ENCODE measurements around the gene PGBD2.
A peak's percentile ranks its signal among the peaks of the same experiment; 100 is the strongest.
"Not testable (repeated sequence)": the region's sequence is repeated elsewhere in the genome, so short reads cannot be mapped to it uniquely, and the experiment has no call there.

Gene PGBD2

GRCh38 chr1:248906009-248906752, at the start of gene PGBD2:
TSS of gene PGBD2 (plus strand) at chr1:248906235. CDS start at chr1:248913863, 7,628 bp downstream.
- peak within 1 kb of the TSS; percentile 95 for H3K4me3 ChIP-seq (ENCODE audit: low read depth, low read length)

- H3K4me3 ChIP-seq (ENCODE audit: low read depth, low read length), result no peak overlapping the region
These were observed 48.8 kb upstream of the PGBD2 start for GRCh38 chr1:248857201-248857600.

GRCh38 chr1:248857749-248858095, 48.3 kb upstream of the PGBD2 start:
- peak overlapping the region; percentile 67 for H3K4me3 ChIP-seq (ENCODE audit: low read depth, low read length)

- peak overlapping the region; percentile 67 for H3K4me3 ChIP-seq (ENCODE audit: low read depth, low read length)
These were observed 47.7 kb upstream of the PGBD2 start for GRCh38 chr1:248858096-248858890.

- peak within 1 kb of the TSS; percentile 91 for H3K4me3 ChIP-seq (ENCODE audit: low read depth, low read length)
These were observed 46.8 kb upstream of the PGBD2 start, which contains the start of gene ZNF692 for GRCh38 chr1:248858891-248859889. TSS of gene ZNF692 (minus strand) at chr1:248859085. CDS start at chr1:248858309, 776 bp downstream.

GRCh38 chr1:248860007-248860406, 46.0 kb upstream of the PGBD2 start:
- H3K4me3 ChIP-seq (ENCODE audit: low read depth, low read length), result no peak overlapping the region

- no peak overlapping the region for H3K4me3 ChIP-seq (ENCODE audit: low read depth, low read length)
These were observed 44.4 kb upstream of the PGBD2 start for GRCh38 chr1:248861616-248862015.

- H3K4me3 ChIP-seq (ENCODE audit: low read depth, low read length), result peak overlapping the region; percentile 56
These were observed 43.4 kb upstream of the PGBD2 start for GRCh38 chr1:248862695-248862997.

- peak overlapping the region; percentile 56 for H3K4me3 ChIP-seq (ENCODE audit: low read depth, low read length)
These were observed 42.8 kb upstream of the PGBD2 start for GRCh38 chr1:248862998-248863881.

GRCh38 chr1:248871837-248872401, 34.1 kb upstream of the PGBD2 start:
- H3K4me3 ChIP-seq (ENCODE audit: low read depth, low read length), result no peak overlapping the region

- H3K4me3 ChIP-seq (ENCODE audit: low read depth, low read length), result peak overlapping the region; percentile 65
These were observed 33.2 kb upstream of the PGBD2 start for GRCh38 chr1:248872752-248873408.

- H3K4me3 ChIP-seq (ENCODE audit: low read depth, low read length), result peak overlapping the region; percentile 65
These were observed 32.5 kb upstream of the PGBD2 start for GRCh38 chr1:248873409-248873992.

- peak overlapping the region; percentile 65 for H3K4me3 ChIP-seq (ENCODE audit: low read depth, low read length)
These were observed 32.0 kb upstream of the PGBD2 start for GRCh38 chr1:248873993-248874533.

GRCh38 chr1:248881261-248881660, 24.8 kb upstream of the PGBD2 start:
- no peak overlapping the region for H3K4me3 ChIP-seq (ENCODE audit: low read depth, low read length)

- H3K4me3 ChIP-seq (ENCODE audit: low read depth, low read length), result not testable (repeated sequence)
These were observed 23.6 kb upstream of the PGBD2 start for GRCh38 chr1:248882427-248882826.

GRCh38 chr1:248884632-248885295, 21.3 kb upstream of the PGBD2 start:
- no peak overlapping the region for H3K4me3 ChIP-seq (ENCODE audit: low read depth, low read length)

- no peak overlapping the region for H3K4me3 ChIP-seq (ENCODE audit: low read depth, low read length)
These were observed 20.4 kb upstream of the PGBD2 start for GRCh38 chr1:248885646-248886045.
